HG03432 (cell line): Measurements from ENCODE around the gene MCF2.
A peak's percentile ranks its signal among the peaks of the same experiment; 100 is the strongest.

ENCODE experiments used
- ATAC-seq: cut with Tn5 transposase; IDR thresholded peaks from one replicate; pipeline ENCODE4 v1.9.1; 2021; ENCODE audit warnings: mild to moderate bottlenecking, moderate library complexity; ENCODE audit not compliant: unreplicated experiment

Gene MCF2

GRCh38 chrX:139639253-139639652, 68.7 kb downstream of the MCF2 start:
- ATAC-seq, result no peak

GRCh38 chrX:139600105-139600504, 107.9 kb downstream of the MCF2 start:
- no peak for ATAC-seq

- ATAC-seq, result no peak
These were observed 111.9 kb downstream of the MCF2 start for GRCh38 chrX:139596068-139596467.

- no peak for ATAC-seq
These were observed 122.4 kb downstream of the MCF2 start for GRCh38 chrX:139585613-139586012.

- ATAC-seq, result no peak
These were observed 126.9 kb downstream of the MCF2 start for GRCh38 chrX:139581068-139581467.

GRCh38 chrX:139566981-139567380, 141.0 kb downstream of the MCF2 start:
- ATAC-seq, result no peak

GRCh38 chrX:139563251-139563650, 144.7 kb downstream of the MCF2 start:
- ATAC-seq, result no peak

GRCh38 chrX:139560221-139560620, 147.7 kb downstream of the MCF2 start:
- ATAC-seq, result no peak

GRCh38 chrX:139559383-139560042, 148.5 kb downstream of the MCF2 start:
- peak; percentile 94 for ATAC-seq

GRCh38 chrX:139554991-139555675, 152.8 kb downstream of the MCF2 start:
- ATAC-seq, result no peak

GRCh38 chrX:139554376-139554775, 153.6 kb downstream of the MCF2 start:
- peak; percentile 37 for ATAC-seq

- no peak for ATAC-seq
These were observed 163.4 kb downstream of the MCF2 start for GRCh38 chrX:139544591-139544990.

- ATAC-seq, result no peak
These were observed 164.0 kb downstream of the MCF2 start for GRCh38 chrX:139543920-139544319.

GRCh38 chrX:139542652-139543051, 165.3 kb downstream of the MCF2 start:
- no peak for ATAC-seq

- peak; percentile 77 for ATAC-seq
These were observed 168.8 kb downstream of the MCF2 start for GRCh38 chrX:139538907-139539790.

- no peak for ATAC-seq
These were observed 174.5 kb downstream of the MCF2 start for GRCh38 chrX:139533444-139533843.

- ATAC-seq, result no peak
These were observed 175.1 kb downstream of the MCF2 start for GRCh38 chrX:139532834-139533233.
